PC-9 (cell line): ENCODE results near the gene MCTP1. TPM values are rescaled to one million over a fixed set of nuclear protein-coding genes. Genes with fewer than 3 reads are reported as not detected.
"Not testable (repeated sequence)": the region's sequence is repeated elsewhere in the genome, so short reads cannot be mapped to it uniquely, and the experiment has no call there.

Experiments
- BruUV-seq: library from RNA; stranded (reverse); fragments of 400-500 nt; replicated peaks from 2 replicates; lab custom pipeline; 2021; lab: Mats Ljungman, UMichigan
- CTCF ChIA-PET: fragments of 300-600 bp; sonication (Branson Sonifier 250); formaldehyde crosslinking; loops from one replicate; lab custom pipeline; 2022; ENCODE audit warnings: antibody characterized with exemption; lab: Charles Lee
- POLR2A ChIA-PET: fragments of 300-600 bp; sonication (Branson Sonifier 250); formaldehyde crosslinking; loops from one replicate; lab custom pipeline; 2022; ENCODE audit warnings: antibody characterized with exemption; ENCODE audit not compliant: unreplicated experiment; lab: Charles Lee
- DNase-seq, 2 experiments: peaks; one replicate each; pipeline versions ENCODE4 v3.0.0 to v3.0.0-alpha.2; 2015 to 2022; ENCODE audit warnings: mixed read lengths in 1 of 2
- H2AFZ ChIP-seq: fragments of 200-600 bp; sonication (generic); 2 replicates; pipeline ENCODE4 v1.8.1; 2017; ENCODE audit warnings: antibody characterized with exemption
- H3F3A ChIP-seq: fragments of 200-600 bp; sonication (generic); 2 replicates; pipeline ENCODE4 v1.8.1; 2017; ENCODE audit warnings: antibody characterized with exemption, mild to moderate bottlenecking, low read depth; ENCODE audit not compliant: insufficient read depth
- H3K27ac ChIP-seq: fragments of 200-600 bp; sonication (generic); 2 replicates; pipeline ENCODE4 v1.6.1; 2016; ENCODE audit warnings: mixed run types
- H3K27me3 ChIP-seq: fragments of 200-600 bp; sonication (generic); 2 replicates; pipeline ENCODE4 v1.6.1; 2016; ENCODE audit warnings: low read depth, mixed run types; ENCODE audit not compliant: insufficient read depth
- H3K36me3 ChIP-seq: fragments of 200-600 bp; sonication (generic); 2 replicates; pipeline ENCODE4 v1.6.1; 2016; ENCODE audit warnings: low read depth, mixed run types
- H3K4me1 ChIP-seq: fragments of 200-600 bp; sonication (generic); replicated peaks from 2 replicates; pipeline ENCODE4 v1.6.1; 2016; ENCODE audit warnings: mixed run types; ENCODE audit not compliant: insufficient read depth
- H3K4me2 ChIP-seq: fragments of 200-600 bp; sonication (generic); 2 replicates; pipeline ENCODE4 v1.6.1; 2017; ENCODE audit warnings: mixed run types
- H3K4me3 ChIP-seq: fragments of 200-600 bp; sonication (generic); 2 replicates; pipeline ENCODE4 v1.6.1; 2016; ENCODE audit warnings: mixed run types
- H3K79me2 ChIP-seq: fragments of 200-600 bp; sonication (generic); 2 replicates; pipeline ENCODE4 v1.6.1; 2017; ENCODE audit warnings: low read depth, mixed run types
- H3K9me2 ChIP-seq: fragments of 200-600 bp; sonication (generic); 2 replicates; pipeline ENCODE4 v1.8.1; 2017; ENCODE audit warnings: mild to moderate bottlenecking; ENCODE audit not compliant: insufficient read depth
- H3K9me3 ChIP-seq: fragments of 200-600 bp; sonication (generic); 2 replicates; pipeline ENCODE4 v1.8.1; 2016; ENCODE audit warnings: low read depth; ENCODE audit not compliant: insufficient read depth
- H4K20me1 ChIP-seq: fragments of 200-600 bp; sonication (generic); 2 replicates; pipeline ENCODE4 v1.8.1; 2017; ENCODE audit not compliant: insufficient read depth
- EZH2 ChIP-seq: fragments of 200-600 bp; sonication (generic); IDR thresholded peaks from 2 replicates; pipeline ENCODE4 v1.8.0; 2017; ENCODE audit warnings: antibody characterized with exemption, low read depth
- intact Hi-C: fragments of 100-400 bp; cut with micrococcal nuclease; formaldehyde crosslinking; loops from one replicate; pipeline ENCODE4 v1.10.0; 2022; ENCODE audit not compliant: unreplicated experiment
- total RNA-seq: library from RNA; stranded (reverse); gene quantifications from 2 replicates; pipeline ENCODE4 v1.2.3, GENCODE V29; 2021
- TF ChIP-seq, protein P1 (sequence below): fragments of 200-600 bp; sonication (generic); conservative IDR thresholded peaks from 2 replicates; pipeline ENCODE4 v1.6.1; 2017; ENCODE audit warnings: mixed run types, antibody characterized with exemption, mild to moderate bottlenecking, moderate library complexity

MCTP1 gene
- total RNA-seq, 1 experiment from 2014 or later, result 3.9 TPM

DNA sequence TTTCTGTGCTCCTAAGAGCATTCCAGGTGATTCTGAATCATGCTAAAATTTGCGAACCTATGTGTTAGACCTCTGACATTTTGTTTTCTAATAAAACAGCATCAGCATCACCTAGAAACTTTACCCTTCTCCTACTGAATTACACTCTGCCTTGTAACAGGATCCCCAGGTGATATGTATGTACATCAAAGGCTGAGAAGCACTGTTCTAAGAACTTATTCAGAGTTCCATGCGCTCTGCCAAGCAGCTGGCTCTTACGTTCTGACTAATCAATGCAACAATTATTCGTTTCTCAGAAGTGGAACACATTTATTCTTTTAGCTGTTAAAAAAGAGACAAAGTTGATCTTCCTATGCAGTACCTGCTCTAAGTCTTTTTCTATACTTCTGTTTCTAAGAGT, 437.9 kb downstream of the MCTP1 start:
- Histone ChIP-seq H3K79me2 (no peaks in the 10 kb centered on the region), H3K4me2 (no peak overlapping the region), H3F3A (no peaks in the 10 kb centered on the region), H3K4me3 (no peak overlapping the region), H3K36me3 (no peaks in the 10 kb centered on the region), H3K9me3 (no peaks in the 10 kb centered on the region), H4K20me1 (no peaks in the 10 kb centered on the region), H3K27ac (no peak overlapping the region), H3K4me1 (no peaks in the 10 kb centered on the region), H3K9me2 (no peaks in the 10 kb centered on the region), H2AFZ (no peak overlapping the region), H3K27me3 (no peaks in the 10 kb centered on the region)
- no peak for DNase-seq
- CTCF ChIA-PET, result interaction anchor here (0.6 kb wide), 1 partner anchor 61 kb away, joined by 4 read pairs; no protein-coding TSS in a partner anchor
- no TSS peak for BruUV-seq
- intact Hi-C loops, result no loop called here
- TF ChIP-seq EZH2, result no peak
- TF ChIP-seq, protein P1, sequence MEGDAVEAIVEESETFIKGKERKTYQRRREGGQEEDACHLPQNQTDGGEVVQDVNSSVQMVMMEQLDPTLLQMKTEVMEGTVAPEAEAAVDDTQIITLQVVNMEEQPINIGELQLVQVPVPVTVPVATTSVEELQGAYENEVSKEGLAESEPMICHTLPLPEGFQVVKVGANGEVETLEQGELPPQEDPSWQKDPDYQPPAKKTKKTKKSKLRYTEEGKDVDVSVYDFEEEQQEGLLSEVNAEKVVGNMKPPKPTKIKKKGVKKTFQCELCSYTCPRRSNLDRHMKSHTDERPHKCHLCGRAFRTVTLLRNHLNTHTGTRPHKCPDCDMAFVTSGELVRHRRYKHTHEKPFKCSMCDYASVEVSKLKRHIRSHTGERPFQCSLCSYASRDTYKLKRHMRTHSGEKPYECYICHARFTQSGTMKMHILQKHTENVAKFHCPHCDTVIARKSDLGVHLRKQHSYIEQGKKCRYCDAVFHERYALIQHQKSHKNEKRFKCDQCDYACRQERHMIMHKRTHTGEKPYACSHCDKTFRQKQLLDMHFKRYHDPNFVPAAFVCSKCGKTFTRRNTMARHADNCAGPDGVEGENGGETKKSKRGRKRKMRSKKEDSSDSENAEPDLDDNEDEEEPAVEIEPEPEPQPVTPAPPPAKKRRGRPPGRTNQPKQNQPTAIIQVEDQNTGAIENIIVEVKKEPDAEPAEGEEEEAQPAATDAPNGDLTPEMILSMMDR, result no peak
- POLR2A ChIA-PET, result no interaction called here

DNA sequence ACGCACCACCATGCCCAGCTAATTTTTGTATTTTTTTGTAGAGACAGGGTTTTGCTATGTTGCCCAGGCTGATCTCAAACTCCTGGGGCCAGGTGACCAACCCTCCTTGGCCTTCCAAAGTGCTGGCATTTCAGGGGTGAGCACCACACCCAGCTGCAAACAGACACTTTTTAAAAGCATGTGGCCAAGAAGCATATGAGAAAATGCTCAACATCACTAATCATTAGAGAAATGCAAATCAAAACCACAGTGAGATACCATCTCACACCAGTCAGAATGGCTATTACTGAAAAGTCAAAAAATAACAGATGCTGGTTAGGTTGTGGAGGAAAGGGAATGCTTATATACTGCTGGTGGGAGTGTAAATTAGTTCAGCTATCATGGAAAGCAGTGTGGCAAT, 439.2 kb downstream of the MCTP1 start:
- H3K79me2 ChIP-seq, BruUV-seq, H3K27me3 ChIP-seq, H3K4me1 ChIP-seq, CTCF ChIA-PET, intact Hi-C loops, H3K27ac ChIP-seq, H3K36me3 ChIP-seq, H3K9me2 ChIP-seq, H3F3A ChIP-seq, H3K9me3 ChIP-seq, POLR2A ChIA-PET, H2AFZ ChIP-seq, H3K4me2 ChIP-seq, H3K4me3 ChIP-seq, DNase-seq, H4K20me1 ChIP-seq: not testable (repeated sequence)

DNA sequence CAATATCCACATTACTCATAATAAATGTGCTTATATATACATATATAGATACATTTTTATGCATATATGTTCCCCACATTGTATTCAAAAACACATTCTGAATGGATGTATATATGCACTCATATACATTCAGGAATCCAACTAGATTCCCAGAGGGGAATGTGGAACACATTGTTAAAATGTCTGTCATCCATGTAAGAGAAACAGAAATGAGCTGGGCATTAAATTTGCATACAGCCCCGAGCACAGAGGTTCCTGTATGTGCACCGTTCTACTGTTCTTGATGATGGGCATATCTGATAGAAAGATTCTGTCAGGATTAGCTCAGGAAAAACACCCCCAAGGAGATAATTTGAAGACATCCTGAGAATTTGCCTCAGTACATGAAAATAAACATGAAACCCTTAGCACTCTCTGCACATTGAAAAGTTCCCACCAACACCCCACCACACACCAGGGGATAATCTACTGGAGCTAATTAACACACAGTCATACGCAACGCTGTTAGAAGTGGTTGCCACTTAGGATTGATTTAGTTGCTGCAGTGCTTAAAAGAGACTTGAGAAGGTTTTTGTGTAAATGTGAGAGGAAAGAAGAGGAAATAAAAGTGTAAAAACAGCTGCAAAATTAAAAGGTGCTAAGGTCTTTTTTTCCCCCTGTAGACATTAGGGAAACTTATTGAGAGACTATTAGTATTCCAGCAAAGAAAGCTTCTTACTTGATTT, 443.1 kb downstream of the MCTP1 start:
- Histone ChIP-seq H3K36me3 (no peaks in the 10 kb centered on the region), H3K27me3 (no peaks in the 10 kb centered on the region), H2AFZ (no peak overlapping the region), H3F3A (no peaks in the 10 kb centered on the region), H3K9me3 (no peaks in the 10 kb centered on the region), H3K9me2 (no peaks in the 10 kb centered on the region), H3K4me3 (no peak overlapping the region), H3K27ac (no peak overlapping the region), H3K4me2 (no peak overlapping the region), H4K20me1 (no peaks in the 10 kb centered on the region), H3K79me2 (no peaks in the 10 kb centered on the region), H3K4me1 (no peaks in the 10 kb centered on the region)
- TF ChIP-seq, protein P1, result no peak
- TF ChIP-seq EZH2, result no peak
- intact Hi-C loops, result no loop called here
- no peak for DNase-seq
- BruUV-seq, result no TSS peak
- CTCF ChIA-PET, result no interaction called here
- POLR2A ChIA-PET, result interaction anchor here (0.6 kb wide), 1 partner anchor 116 kb away, joined by 5 read pairs; no protein-coding TSS in a partner anchor
